Activated CD8-positive, alpha-beta T cell treated with anti-CD3 and anti-CD28 coated beads for 36 hours (primary cell): Measurements from ENCODE around the gene CASQ1. TPM values are rescaled to one million over a fixed set of nuclear protein-coding genes. Genes with fewer than 3 reads are reported as not detected.

ENCODE experiments used
- ATAC-seq: fragments of 200-7000 bp; cut with Tn5 transposase; one replicate; pipeline ENCODE4 v1.10.0; 2021; ENCODE audit warnings: mild to moderate bottlenecking, moderate library complexity
- CTCF ChIA-PET: fragments of 350-600 bp; sonication (Branson Sonifier 250); formaldehyde crosslinking; loops from one replicate; lab custom pipeline; 2021; ENCODE audit warnings: antibody characterized with exemption; lab: Charles Lee
- POLR2A ChIA-PET: fragments of 350-600 bp; sonication (Branson Sonifier 250); formaldehyde crosslinking; loops from one replicate; lab custom pipeline; 2021; ENCODE audit warnings: antibody characterized with exemption; lab: Charles Lee
- DNase-seq: peaks from one replicate; pipeline ENCODE4 v3.0.0-alpha.2; 2020
- H3K27ac Mint-ChIP-seq: one replicate; pipeline ENCODE4 v1.8.0; 2021; ENCODE audit warnings: mild to moderate bottlenecking, mixed read lengths
- H3K27me3 Mint-ChIP-seq: one replicate; pipeline ENCODE4 v1.8.0; 2021; ENCODE audit warnings: mixed read lengths
- H3K36me3 Mint-ChIP-seq: one replicate; pipeline ENCODE4 v1.8.0; 2021; ENCODE audit warnings: low read depth, mixed read lengths
- H3K4me1 Mint-ChIP-seq: one replicate; pipeline ENCODE4 v1.8.0; 2021; ENCODE audit warnings: low read depth, mixed read lengths
- H3K4me3 Mint-ChIP-seq: one replicate; pipeline ENCODE4 v1.8.0; 2021; ENCODE audit warnings: mild to moderate bottlenecking, moderate library complexity, mixed read lengths
- H3K9me3 Mint-ChIP-seq: one replicate; pipeline ENCODE4 v1.8.0; 2021; ENCODE audit warnings: mixed read lengths
- CTCF ChIP-seq: fragments of 200-600 bp; IDR thresholded peaks from one replicate; pipeline ENCODE4 v1.8.0; 2022; ENCODE audit warnings: antibody characterized with exemption, mild to moderate bottlenecking
- intact Hi-C: fragments of 100-400 bp; cut with micrococcal nuclease; formaldehyde crosslinking; loops from one replicate; pipeline ENCODE4 v1.10.0; 2022
- total RNA-seq, 2 experiments: library from RNA; stranded (reverse); gene quantifications; one replicate each; pipeline ENCODE4 v1.2.3, GENCODE V29; 2021

The CASQ1 gene
- total RNA-seq, 2 experiments from 2014 or later, result not detected

GRCh38 chr1:160171354-160171753 lies 19.0 kb upstream of the CASQ1 start:
- Mint-ChIP-seq H3K9me3 (no peaks in the 10 kb centered on the region), H3K27ac (no peak overlapping the region), H3K4me1 (peaks cover 30% of the 10 kb centered on the region), H3K4me3 (no peak overlapping the region), H3K27me3 (peaks cover 8% of the 10 kb centered on the region), H3K36me3 (no peaks in the 10 kb centered on the region)
- TF ChIP-seq CTCF, result no peak
- DNase-seq, result no peak
- ChIA-PET CTCF (interaction anchor here (1.2 to 1.4 kb wide), 2 partner anchors 62 to 86 kb away, joined by 3 to 5 read pairs; no protein-coding TSS in a partner anchor), POLR2A (no interaction called here)
- ATAC-seq, result no peak
- intact Hi-C loops, result no loop called here

GRCh38 chr1:160171980-160172379 lies 18.4 kb upstream of the CASQ1 start:
- Mint-ChIP-seq H3K27me3 (peaks cover 5% of the 10 kb centered on the region), H3K36me3 (no peaks in the 10 kb centered on the region), H3K4me3 (no peak overlapping the region), H3K9me3 (no peaks in the 10 kb centered on the region), H3K27ac (no peak overlapping the region), H3K4me1 (peaks cover 25% of the 10 kb centered on the region)
- no peak for DNase-seq
- TF ChIP-seq CTCF, result no peak
- ChIA-PET CTCF (interaction anchor here (1.2 to 1.5 kb wide), 3 partner anchors 21 to 80 kb away, joined by 3 read pairs; no protein-coding TSS in a partner anchor), POLR2A (no interaction called here)
- intact Hi-C loops, result no loop called here
- no peak for ATAC-seq

- ATAC-seq (peak; percentile 39), DNase-seq (no peak)
- H3K36me3 Mint-ChIP-seq, result no peaks in the 10 kb centered on the region
- H3K9me3 Mint-ChIP-seq, result no peaks in the 10 kb centered on the region
- H3K4me3 Mint-ChIP-seq, result no peak overlapping the region
- ChIA-PET POLR2A (no interaction called here), CTCF (interaction anchor here (0.6 kb wide), 1 partner anchor 91 kb away, joined by 3 read pairs; no protein-coding TSS in a partner anchor)
- H3K27me3 Mint-ChIP-seq, result peaks cover 13% of the 10 kb centered on the region
- no peak overlapping the region for H3K27ac Mint-ChIP-seq
- TF ChIP-seq CTCF, result no peak
- intact Hi-C loops, result no loop called here
- no peaks in the 10 kb centered on the region for H3K4me1 Mint-ChIP-seq
Measured at GRCh38 chr1:160177231-160177630, 13.1 kb upstream of the CASQ1 start.

- POLR2A ChIA-PET, result no interaction called here
- peaks cover 13% of the 10 kb centered on the region for H3K27me3 Mint-ChIP-seq
- no peaks in the 10 kb centered on the region for H3K36me3 Mint-ChIP-seq
- no peak overlapping the region for H3K27ac Mint-ChIP-seq
- no peak for TF ChIP-seq CTCF
- H3K4me3 Mint-ChIP-seq, result no peak overlapping the region
- no peaks in the 10 kb centered on the region for H3K9me3 Mint-ChIP-seq
- ATAC-seq (no peak), DNase-seq (no peak)
- intact Hi-C loops, result no loop called here
- CTCF ChIA-PET, result interaction anchor here (0.6 kb wide), 1 partner anchor 92 kb away, joined by 3 read pairs; no protein-coding TSS in a partner anchor
- no peaks in the 10 kb centered on the region for H3K4me1 Mint-ChIP-seq
Measured at GRCh38 chr1:160177667-160178066, 12.7 kb upstream of the CASQ1 start.

- no peak for TF ChIP-seq CTCF
- Mint-ChIP-seq H3K4me3 (no peak overlapping the region), H3K36me3 (no peaks in the 10 kb centered on the region), H3K4me1 (no peaks in the 10 kb centered on the region), H3K27me3 (peaks cover 10% of the 10 kb centered on the region), H3K9me3 (no peaks in the 10 kb centered on the region), H3K27ac (no peak overlapping the region)
- ChIA-PET POLR2A (interaction anchor here (0.8 kb wide), 1 partner anchor 66 kb away, joined by 4 read pairs; no protein-coding TSS in a partner anchor), CTCF (interaction anchor here (1.0 to 5.6 kb wide), 3 partner anchors 11 to 113 kb away, joined by 3 to 20 read pairs (median 3); partner anchors contain the start of gene CASQ1)
- intact Hi-C loops, result no loop called here
- ATAC-seq (no peak), DNase-seq (no peak)
Measured at GRCh38 chr1:160178731-160179130, 11.6 kb upstream of the CASQ1 start.
